Measurements from ENCODE around the gene ZBTB7C. TPM values are rescaled to one million over a fixed set of nuclear protein-coding genes. Genes with fewer than 3 reads are reported as not detected.

ZBTB7C gene
- total RNA-seq, 3 donors from 2014 or later, result 0.05 to 0.29 TPM; not detected in 1

GRCh38 chr18:48084041-48084757, 325.0 kb downstream of the ZBTB7C start:
- H3K9me3 Mint-ChIP-seq, result no peaks in the 10 kb centered on the region
- H3K27me3 Mint-ChIP-seq (ENCODE audit: low read depth), result no peaks in the 10 kb centered on the region

GRCh38 chr18:48080546-48080945, 328.6 kb downstream of the ZBTB7C start:
- Mint-ChIP-seq H3K27me3 (ENCODE audit: low read depth) (no peaks in the 10 kb centered on the region), H3K36me3 (ENCODE audit: insufficient read depth) (no peaks in the 10 kb centered on the region), H3K9me3 (no peaks in the 10 kb centered on the region), H3K4me1 (ENCODE audit: low read depth) (no peaks in the 10 kb centered on the region), H3K4me3 (no peak overlapping the region)
- ATAC-seq (no peak), DNase-seq (no peak)

More at GRCh38 chr18:48084041-48084757, 325.0 kb downstream of the ZBTB7C start:
- H3K4me3 Mint-ChIP-seq, result no peak overlapping the region
- no peak for DNase-seq
- no peaks in the 10 kb centered on the region for H3K4me1 Mint-ChIP-seq (ENCODE audit: low read depth)
- H3K36me3 Mint-ChIP-seq (ENCODE audit: insufficient read depth), result no peaks in the 10 kb centered on the region
- no peak for ATAC-seq

GRCh38 chr18:48079885-48080284, 329.3 kb downstream of the ZBTB7C start:
- H3K4me1 Mint-ChIP-seq (ENCODE audit: low read depth), result no peaks in the 10 kb centered on the region
- H3K27me3 Mint-ChIP-seq (ENCODE audit: low read depth), result no peaks in the 10 kb centered on the region
- no peak overlapping the region for H3K4me3 Mint-ChIP-seq
- ATAC-seq (no peak), DNase-seq (no peak)
- no peaks in the 10 kb centered on the region for H3K36me3 Mint-ChIP-seq (ENCODE audit: insufficient read depth)
- no peaks in the 10 kb centered on the region for H3K9me3 Mint-ChIP-seq

GRCh38 chr18:48078448-48078847, 330.7 kb downstream of the ZBTB7C start:
- DNase-seq, result no peak
- no peaks in the 10 kb centered on the region for H3K9me3 Mint-ChIP-seq
- H3K4me3 Mint-ChIP-seq, result no peak overlapping the region
- ATAC-seq, result no peak
- H3K27me3 Mint-ChIP-seq (ENCODE audit: low read depth), result peaks cover 2% of the 10 kb centered on the region
- no peaks in the 10 kb centered on the region for H3K36me3 Mint-ChIP-seq (ENCODE audit: insufficient read depth)
- H3K4me1 Mint-ChIP-seq (ENCODE audit: low read depth), result no peaks in the 10 kb centered on the region

GRCh38 chr18:48077291-48077690, 331.9 kb downstream of the ZBTB7C start:
- Mint-ChIP-seq H3K4me3 (no peak overlapping the region), H3K4me1 (ENCODE audit: low read depth) (no peaks in the 10 kb centered on the region), H3K9me3 (no peaks in the 10 kb centered on the region), H3K36me3 (ENCODE audit: insufficient read depth) (no peaks in the 10 kb centered on the region), H3K27me3 (ENCODE audit: low read depth) (peaks cover 2% of the 10 kb centered on the region)
- no peak for ATAC-seq
- DNase-seq, result no peak

GRCh38 chr18:48076461-48076860, 332.7 kb downstream of the ZBTB7C start:
- H3K4me3 Mint-ChIP-seq, result no peak overlapping the region
- H3K4me1 Mint-ChIP-seq (ENCODE audit: low read depth), result no peaks in the 10 kb centered on the region
- H3K27me3 Mint-ChIP-seq (ENCODE audit: low read depth), result peaks cover 2% of the 10 kb centered on the region
- H3K36me3 Mint-ChIP-seq (ENCODE audit: insufficient read depth), result no peaks in the 10 kb centered on the region
- no peaks in the 10 kb centered on the region for H3K9me3 Mint-ChIP-seq
- DNase-seq, result no peak
- no peak for ATAC-seq

- no peaks in the 10 kb centered on the region for H3K36me3 Mint-ChIP-seq (ENCODE audit: insufficient read depth)
- ATAC-seq (no peak), DNase-seq (no peak)
- H3K27me3 Mint-ChIP-seq (ENCODE audit: low read depth), result peaks cover 2% of the 10 kb centered on the region
- no peaks in the 10 kb centered on the region for H3K9me3 Mint-ChIP-seq
- no peak overlapping the region for H3K4me3 Mint-ChIP-seq
- no peaks in the 10 kb centered on the region for H3K4me1 Mint-ChIP-seq (ENCODE audit: low read depth)
These were observed 333.5 kb downstream of the ZBTB7C start for GRCh38 chr18:48075707-48076093.

- Mint-ChIP-seq H3K4me1 (ENCODE audit: low read depth) (no peaks in the 10 kb centered on the region), H3K9me3 (no peaks in the 10 kb centered on the region), H3K27me3 (ENCODE audit: low read depth) (peaks cover 2% of the 10 kb centered on the region), H3K4me3 (no peak overlapping the region), H3K36me3 (ENCODE audit: insufficient read depth) (no peaks in the 10 kb centered on the region)
- ATAC-seq (no peak), DNase-seq (no peak)
These were observed 334.1 kb downstream of the ZBTB7C start for GRCh38 chr18:48074929-48075706.

GRCh38 chr18:48073211-48073930, 335.8 kb downstream of the ZBTB7C start:
- no peak overlapping the region for H3K4me3 Mint-ChIP-seq

GRCh38 chr18:48072428-48073204, 336.6 kb downstream of the ZBTB7C start:
- ATAC-seq (no peak), DNase-seq (no peak)
- Mint-ChIP-seq H3K36me3 (ENCODE audit: insufficient read depth) (no peaks in the 10 kb centered on the region), H3K4me1 (ENCODE audit: low read depth) (no peaks in the 10 kb centered on the region), H3K9me3 (no peaks in the 10 kb centered on the region), H3K27me3 (ENCODE audit: low read depth) (peaks cover 2% of the 10 kb centered on the region), H3K4me3 (no peak overlapping the region)

More at GRCh38 chr18:48073211-48073930, 335.8 kb downstream of the ZBTB7C start:
- DNase-seq (no peak), ATAC-seq (no peak)
- no peaks in the 10 kb centered on the region for H3K9me3 Mint-ChIP-seq
- H3K27me3 Mint-ChIP-seq (ENCODE audit: low read depth), result peaks cover 2% of the 10 kb centered on the region
- H3K36me3 Mint-ChIP-seq (ENCODE audit: insufficient read depth), result no peaks in the 10 kb centered on the region
- H3K4me1 Mint-ChIP-seq (ENCODE audit: low read depth), result no peaks in the 10 kb centered on the region

GRCh38 chr18:48068916-48069445, 340.2 kb downstream of the ZBTB7C start:
- no peak for DNase-seq
- Mint-ChIP-seq H3K27me3 (ENCODE audit: low read depth) (peaks cover 2% of the 10 kb centered on the region), H3K9me3 (no peaks in the 10 kb centered on the region), H3K4me1 (ENCODE audit: low read depth) (no peaks in the 10 kb centered on the region), H3K4me3 (no peak overlapping the region), H3K36me3 (ENCODE audit: insufficient read depth) (no peaks in the 10 kb centered on the region)
- no peak for ATAC-seq

- Mint-ChIP-seq H3K4me3 (no peak overlapping the region), H3K9me3 (no peaks in the 10 kb centered on the region), H3K27me3 (ENCODE audit: low read depth) (peaks cover 1% of the 10 kb centered on the region), H3K4me1 (ENCODE audit: low read depth) (no peaks in the 10 kb centered on the region), H3K36me3 (ENCODE audit: insufficient read depth) (no peaks in the 10 kb centered on the region)
- ATAC-seq, result no peak
- no peak for DNase-seq
These were observed 342.9 kb downstream of the ZBTB7C start for GRCh38 chr18:48066225-48066652.

- H3K36me3 Mint-ChIP-seq (ENCODE audit: insufficient read depth), result no peaks in the 10 kb centered on the region
- H3K4me3 Mint-ChIP-seq, result no peak overlapping the region
- H3K4me1 Mint-ChIP-seq (ENCODE audit: low read depth), result no peaks in the 10 kb centered on the region
- H3K9me3 Mint-ChIP-seq, result no peaks in the 10 kb centered on the region
- H3K27me3 Mint-ChIP-seq (ENCODE audit: low read depth), result peaks cover 6% of the 10 kb centered on the region
- ATAC-seq (no peak), DNase-seq (no peak)
These were observed 343.6 kb downstream of the ZBTB7C start for GRCh38 chr18:48065601-48065995.
